ENCODE data around the gene CNGA3.

The CNGA3 gene

GRCh38 chr2:98324181-98324580 lies 22.1 kb upstream of the CNGA3 start:
- no peaks in the 10 kb centered on the region for H3K27me3 ChIP-seq (ENCODE audit: insufficient read depth, low read depth)
- H2AFZ ChIP-seq (ENCODE audit: low read depth), result no peak overlapping the region
- no peak overlapping the region for H3K4me3 ChIP-seq (IDR thresholded peaks at IDR 0.05; ENCODE audit: insufficient read depth, low read depth, low read length)
- no peaks in the 10 kb centered on the region for H3K4me1 ChIP-seq (ENCODE audit: low read depth, poor library complexity, severe bottlenecking)
- TF ChIP-seq CTCF (conservative IDR thresholded peaks at IDR 0.05; ENCODE audit: low read depth, low read length), result no peak
- H3K9ac ChIP-seq, result no peak overlapping the region
- no peak overlapping the region for H3K27ac ChIP-seq
- H3K4me2 ChIP-seq, result no peak overlapping the region
- no peaks in the 10 kb centered on the region for H3K79me2 ChIP-seq (ENCODE audit: insufficient read depth, low read depth)
- no peaks in the 10 kb centered on the region for H3K36me3 ChIP-seq (ENCODE audit: insufficient read depth)
- H4K20me1 ChIP-seq (ENCODE audit: insufficient read depth), result no peaks in the 10 kb centered on the region

GRCh38 chr2:98327776-98328175 lies 18.5 kb upstream of the CNGA3 start:
- no peak overlapping the region for H2AFZ ChIP-seq (ENCODE audit: low read depth)
- H3K4me2 ChIP-seq, result no peak overlapping the region
- no peak overlapping the region for H3K4me3 ChIP-seq (IDR thresholded peaks at IDR 0.05; ENCODE audit: insufficient read depth, low read depth, low read length)
- no peaks in the 10 kb centered on the region for H3K36me3 ChIP-seq (ENCODE audit: insufficient read depth)
- H4K20me1 ChIP-seq (ENCODE audit: insufficient read depth), result no peaks in the 10 kb centered on the region
- H3K4me1 ChIP-seq (ENCODE audit: low read depth, poor library complexity, severe bottlenecking), result no peaks in the 10 kb centered on the region
- no peaks in the 10 kb centered on the region for H3K27me3 ChIP-seq (ENCODE audit: insufficient read depth, low read depth)
- H3K9ac ChIP-seq, result no peak overlapping the region
- no peak overlapping the region for H3K27ac ChIP-seq
- TF ChIP-seq CTCF (conservative IDR thresholded peaks at IDR 0.05; ENCODE audit: low read depth, low read length), result no peak
- H3K79me2 ChIP-seq (ENCODE audit: insufficient read depth, low read depth), result no peaks in the 10 kb centered on the region

GRCh38 chr2:98329549-98329948 lies 16.7 kb upstream of the CNGA3 start:
- no peaks in the 10 kb centered on the region for H3K4me1 ChIP-seq (ENCODE audit: low read depth, poor library complexity, severe bottlenecking)
- no peak for TF ChIP-seq CTCF (conservative IDR thresholded peaks at IDR 0.05; ENCODE audit: low read depth, low read length)
- no peaks in the 10 kb centered on the region for H4K20me1 ChIP-seq (ENCODE audit: insufficient read depth)
- no peak overlapping the region for H3K27ac ChIP-seq
- H3K36me3 ChIP-seq (ENCODE audit: insufficient read depth), result no peaks in the 10 kb centered on the region
- H3K4me2 ChIP-seq, result no peak overlapping the region
- H3K27me3 ChIP-seq (ENCODE audit: insufficient read depth, low read depth), result no peaks in the 10 kb centered on the region
- H2AFZ ChIP-seq (ENCODE audit: low read depth), result no peak overlapping the region
- no peak overlapping the region for H3K9ac ChIP-seq
- no peaks in the 10 kb centered on the region for H3K79me2 ChIP-seq (ENCODE audit: insufficient read depth, low read depth)
- H3K4me3 ChIP-seq (IDR thresholded peaks at IDR 0.05; ENCODE audit: insufficient read depth, low read depth, low read length), result no peak overlapping the region

- Histone ChIP-seq H3K9ac (no peak overlapping the region), H3K79me2 (ENCODE audit: insufficient read depth, low read depth) (no peaks in the 10 kb centered on the region), H3K4me1 (ENCODE audit: low read depth, poor library complexity, severe bottlenecking) (no peaks in the 10 kb centered on the region), H3K4me2 (no peak overlapping the region), H4K20me1 (ENCODE audit: insufficient read depth) (no peaks in the 10 kb centered on the region), H2AFZ (ENCODE audit: low read depth) (no peak overlapping the region), H3K27ac (no peak overlapping the region), H3K36me3 (ENCODE audit: insufficient read depth) (no peaks in the 10 kb centered on the region), H3K4me3 (IDR thresholded peaks at IDR 0.05; ENCODE audit: insufficient read depth, low read depth, low read length) (no peak overlapping the region), H3K27me3 (ENCODE audit: insufficient read depth, low read depth) (no peaks in the 10 kb centered on the region)
- TF ChIP-seq CTCF (conservative IDR thresholded peaks at IDR 0.05; ENCODE audit: low read depth, low read length), result no peak
Measured at GRCh38 chr2:98332989-98333388, 13.3 kb upstream of the CNGA3 start.

GRCh38 chr2:98333922-98334321 lies 12.3 kb upstream of the CNGA3 start:
- H3K79me2 ChIP-seq (ENCODE audit: insufficient read depth, low read depth), result no peaks in the 10 kb centered on the region
- no peak overlapping the region for H3K27ac ChIP-seq
- H3K4me2 ChIP-seq, result no peak overlapping the region
- no peak for TF ChIP-seq CTCF (conservative IDR thresholded peaks at IDR 0.05; ENCODE audit: low read depth, low read length)
- no peaks in the 10 kb centered on the region for H3K27me3 ChIP-seq (ENCODE audit: insufficient read depth, low read depth)
- no peaks in the 10 kb centered on the region for H4K20me1 ChIP-seq (ENCODE audit: insufficient read depth)
- H3K36me3 ChIP-seq (ENCODE audit: insufficient read depth), result no peaks in the 10 kb centered on the region
- no peak overlapping the region for H3K9ac ChIP-seq
- H2AFZ ChIP-seq (ENCODE audit: low read depth), result no peak overlapping the region
- no peak overlapping the region for H3K4me3 ChIP-seq (IDR thresholded peaks at IDR 0.05; ENCODE audit: insufficient read depth, low read depth, low read length)
- H3K4me1 ChIP-seq (ENCODE audit: low read depth, poor library complexity, severe bottlenecking), result no peaks in the 10 kb centered on the region

Measured in KMS-11 (cell line).